Erythroblast (primary cell): ENCODE measurements around the gene NFKB2.
A peak's percentile ranks its signal among the peaks of the same experiment; 100 is the strongest.

Source experiments
- DNase-seq, 2 experiments: peaks; one replicate each; lab custom pipeline; 2025; lab: John Stamatoyannopoulos, UW
- GATA1 ChIP-seq: IDR thresholded peaks from 2 replicates; pipeline ENCODE4 v1.6.1; 2011; ENCODE audit warnings: low read depth, mild to moderate bottlenecking, control low read depth, low read length, moderate library complexity
- POLR2A ChIP-seq: IDR thresholded peaks from 2 replicates; pipeline ENCODE4 v1.6.1; 2011; ENCODE audit warnings: mild to moderate bottlenecking, low read length

NFKB2 gene

GRCh38 chr10:102395400-102396316, at the start of gene NFKB2:
TSS of gene NFKB2 (plus strand) at chr10:102395705. CDS start at chr10:102395960, 255 bp downstream.
- TF ChIP-seq GATA1 = no peak
- peak; percentile 26 for TF ChIP-seq POLR2A
- peak; percentile 82 to 92 for DNase-seq

GRCh38 chr10:102347236-102347828, 48.2 kb upstream of the NFKB2 start:
- peak; percentile 14 to 49 for DNase-seq
- TF ChIP-seq POLR2A = no peak
- no peak for TF ChIP-seq GATA1

- DNase-seq = peak; percentile 66 to 87
- TF ChIP-seq POLR2A = no peak
- no peak for TF ChIP-seq GATA1
Observed at GRCh38 chr10:102352066-102352715, 43.3 kb upstream of the NFKB2 start.

- DNase-seq = no peak
- TF ChIP-seq POLR2A = no peak
- TF ChIP-seq GATA1 = no peak
Observed at GRCh38 chr10:102354451-102354850, 41.1 kb upstream of the NFKB2 start.

- no peak for TF ChIP-seq GATA1
- TF ChIP-seq POLR2A = no peak
- DNase-seq = no peak
Observed at GRCh38 chr10:102358712-102359382, 36.7 kb upstream of the NFKB2 start.

GRCh38 chr10:102367441-102367840, 28.1 kb upstream of the NFKB2 start:
- no peak for DNase-seq
- no peak for TF ChIP-seq POLR2A
- TF ChIP-seq GATA1 = no peak

- no peak for DNase-seq
- no peak for TF ChIP-seq POLR2A
- no peak for TF ChIP-seq GATA1
Observed at GRCh38 chr10:102368077-102368476, 27.4 kb upstream of the NFKB2 start.

- no peak for TF ChIP-seq POLR2A
- no peak for DNase-seq
Observed at GRCh38 chr10:102371295-102371694, 24.2 kb upstream of the NFKB2 start.

- TF ChIP-seq GATA1 = no peak
- TF ChIP-seq POLR2A = no peak
- DNase-seq = peak in 1 of 2 experiments; percentile 9
Observed at GRCh38 chr10:102375250-102375649, 20.3 kb upstream of the NFKB2 start.

GRCh38 chr10:102375867-102376266, 19.6 kb upstream of the NFKB2 start:
- TF ChIP-seq GATA1 = no peak
- TF ChIP-seq POLR2A = no peak
- DNase-seq = no peak

GRCh38 chr10:102376901-102377300, 18.6 kb upstream of the NFKB2 start:
- TF ChIP-seq GATA1 = no peak
- TF ChIP-seq POLR2A = no peak
- DNase-seq = no peak

- no peak for DNase-seq
- TF ChIP-seq GATA1 (no peak), POLR2A (no peak)
Observed at GRCh38 chr10:102379383-102379782, 16.1 kb upstream of the NFKB2 start.

- TF ChIP-seq POLR2A (no peak), GATA1 (no peak)
Observed at GRCh38 chr10:102381983-102382382, 13.5 kb upstream of the NFKB2 start.

More at GRCh38 chr10:102381983-102382382, 13.5 kb upstream of the NFKB2 start:
- no peak for DNase-seq
